KMS-11 (cell line): ENCODE data around the gene PLEKHG5.

Experiments
- H2AFZ ChIP-seq: fragments of 200-600 bp; sonication (generic); 2 replicates; pipeline ENCODE4 v1.6.1; 2016; ENCODE audit warnings: antibody characterized with exemption, mixed run types, low read depth
- H3K27ac ChIP-seq: fragments of 200-600 bp; sonication (generic); 2 replicates; pipeline ENCODE4 v1.6.1; 2016; ENCODE audit warnings: mild to moderate bottlenecking, mixed run types
- H3K27me3 ChIP-seq: fragments of 200-600 bp; sonication (generic); 2 replicates; pipeline ENCODE4 v1.6.1; 2017; ENCODE audit warnings: mild to moderate bottlenecking, low read depth, mixed run types, moderate library complexity; ENCODE audit not compliant: insufficient read depth
- H3K36me3 ChIP-seq: fragments of 200-600 bp; sonication (generic); 2 replicates; pipeline ENCODE4 v1.6.1; 2017; ENCODE audit warnings: mild to moderate bottlenecking, mixed run types; ENCODE audit not compliant: insufficient read depth
- H3K4me1 ChIP-seq: fragments of 200-600 bp; sonication (generic); 2 replicates; pipeline ENCODE4 v1.6.1; 2016; ENCODE audit warnings: mild to moderate bottlenecking, low read depth, mixed run types; ENCODE audit not compliant: poor library complexity, severe bottlenecking
- H3K4me2 ChIP-seq: fragments of 200-600 bp; sonication (generic); 2 replicates; pipeline ENCODE4 v1.7.0; 2016; ENCODE audit warnings: mild to moderate bottlenecking, mixed run types
- H3K4me3 ChIP-seq: fragments of 200-600 bp; sonication (generic); IDR thresholded peaks from 2 replicates; pipeline ENCODE4 v1.6.1; 2017; ENCODE audit warnings: low read depth, low read length, mixed read lengths; ENCODE audit not compliant: insufficient read depth
- H3K79me2 ChIP-seq: fragments of 200-600 bp; sonication (generic); 2 replicates; pipeline ENCODE4 v1.6.1; 2016; ENCODE audit warnings: low read depth, mixed run types; ENCODE audit not compliant: insufficient read depth
- H3K9ac ChIP-seq: fragments of 200-600 bp; sonication (generic); 2 replicates; pipeline ENCODE4 v1.6.1; 2016; ENCODE audit warnings: mild to moderate bottlenecking, mixed run types
- H4K20me1 ChIP-seq: fragments of 200-600 bp; sonication (generic); 2 replicates; pipeline ENCODE4 v1.6.1; 2016; ENCODE audit warnings: mild to moderate bottlenecking, mixed run types; ENCODE audit not compliant: insufficient read depth
- CTCF ChIP-seq: fragments of 200-600 bp; sonication (generic); conservative IDR thresholded peaks from 2 replicates; pipeline ENCODE4 v1.6.1; 2017; ENCODE audit warnings: low read depth, mild to moderate bottlenecking, antibody characterized with exemption, low read length, moderate library complexity, mixed read lengths

Gene PLEKHG5

GRCh38 chr1:6510493-6510892 is 19.0 kb upstream of the PLEKHG5 start:
- Histone ChIP-seq H3K4me2 (no peak overlapping the region), H3K9ac (no peak overlapping the region), H3K4me3 (no peak overlapping the region), H3K27ac (no peak overlapping the region), H3K27me3 (peaks cover 41% of the 10 kb centered on the region), H3K4me1 (no peaks in the 10 kb centered on the region), H4K20me1 (no peaks in the 10 kb centered on the region), H2AFZ (no peak overlapping the region), H3K36me3 (no peaks in the 10 kb centered on the region), H3K79me2 (no peaks in the 10 kb centered on the region)
- no peak for TF ChIP-seq CTCF

DNA sequence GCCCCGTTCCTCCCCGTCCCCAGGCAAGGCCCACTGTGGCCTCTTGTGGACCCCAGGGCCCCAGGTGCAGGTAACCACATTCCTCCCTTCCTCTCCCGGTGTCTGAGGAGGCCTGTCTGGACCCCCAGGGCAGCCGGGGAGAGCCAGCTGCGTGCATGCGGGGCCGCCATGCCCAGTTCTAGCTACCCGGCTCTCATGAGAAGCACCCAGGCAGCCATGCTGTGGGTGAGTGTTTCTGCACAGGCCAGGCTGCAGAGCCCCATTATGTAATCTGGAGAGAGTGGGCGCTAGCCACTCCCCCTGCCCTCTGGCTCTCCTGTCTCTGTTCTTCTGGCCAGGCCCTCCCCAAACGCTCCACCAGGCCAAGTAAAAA is 18.4 kb upstream of the PLEKHG5 start:
- no peaks in the 10 kb centered on the region for H3K4me1 ChIP-seq
- no peak overlapping the region for H3K4me2 ChIP-seq
- no peaks in the 10 kb centered on the region for H3K79me2 ChIP-seq
- H3K4me3 ChIP-seq, result no peak overlapping the region
- TF ChIP-seq CTCF, result no peak
- H4K20me1 ChIP-seq, result no peaks in the 10 kb centered on the region
- H3K9ac ChIP-seq, result no peak overlapping the region
- peaks cover 46% of the 10 kb centered on the region for H3K27me3 ChIP-seq
- no peak overlapping the region for H2AFZ ChIP-seq
- H3K27ac ChIP-seq, result no peak overlapping the region
- H3K36me3 ChIP-seq, result no peaks in the 10 kb centered on the region

GRCh38 chr1:6509220-6509918 is 17.9 kb upstream of the PLEKHG5 start:
- Histone ChIP-seq H3K9ac (no peak overlapping the region), H3K27ac (no peak overlapping the region), H3K27me3 (peaks cover 51% of the 10 kb centered on the region), H2AFZ (no peak overlapping the region), H3K4me1 (no peaks in the 10 kb centered on the region), H3K79me2 (no peaks in the 10 kb centered on the region), H4K20me1 (no peaks in the 10 kb centered on the region), H3K4me3 (no peak overlapping the region), H3K4me2 (no peak overlapping the region), H3K36me3 (no peaks in the 10 kb centered on the region)
- no peak for TF ChIP-seq CTCF

DNA sequence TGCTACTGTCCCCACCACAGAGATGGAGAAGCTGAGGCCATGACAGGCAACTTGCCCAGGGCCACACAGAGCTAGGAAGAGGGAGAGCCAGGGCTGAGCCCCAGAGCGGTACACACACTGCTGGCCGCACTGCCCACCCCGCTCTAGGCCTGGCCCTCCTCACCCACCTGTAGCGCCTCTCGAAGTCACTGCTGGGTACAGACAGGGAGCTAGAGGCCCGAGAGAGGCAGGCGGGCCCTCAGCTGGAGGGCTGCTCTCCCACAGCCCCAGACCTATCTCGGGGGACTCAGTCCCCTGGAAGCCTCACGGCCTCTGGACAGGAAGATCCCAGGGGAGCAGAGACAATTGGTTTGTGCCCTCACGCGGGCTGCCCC is 17.3 kb upstream of the PLEKHG5 start:
- Histone ChIP-seq H4K20me1 (no peaks in the 10 kb centered on the region), H3K4me2 (no peak overlapping the region), H2AFZ (no peak overlapping the region), H3K4me1 (no peaks in the 10 kb centered on the region), H3K4me3 (no peak overlapping the region), H3K27ac (no peak overlapping the region), H3K36me3 (no peaks in the 10 kb centered on the region), H3K9ac (no peak overlapping the region), H3K79me2 (no peaks in the 10 kb centered on the region), H3K27me3 (peaks cover 56% of the 10 kb centered on the region)
- TF ChIP-seq CTCF, result no peak
